NCI-H345 (cell line): ENCODE data around the gene FANCE.
"Not testable (repeated sequence)": the region's sequence is repeated elsewhere in the genome, so short reads cannot be mapped to it uniquely, and the experiment has no call there.

Source experiments
- DNase-seq: peaks from one replicate; lab custom pipeline; 2025; lab: John Stamatoyannopoulos, UW

Gene FANCE

DNA sequence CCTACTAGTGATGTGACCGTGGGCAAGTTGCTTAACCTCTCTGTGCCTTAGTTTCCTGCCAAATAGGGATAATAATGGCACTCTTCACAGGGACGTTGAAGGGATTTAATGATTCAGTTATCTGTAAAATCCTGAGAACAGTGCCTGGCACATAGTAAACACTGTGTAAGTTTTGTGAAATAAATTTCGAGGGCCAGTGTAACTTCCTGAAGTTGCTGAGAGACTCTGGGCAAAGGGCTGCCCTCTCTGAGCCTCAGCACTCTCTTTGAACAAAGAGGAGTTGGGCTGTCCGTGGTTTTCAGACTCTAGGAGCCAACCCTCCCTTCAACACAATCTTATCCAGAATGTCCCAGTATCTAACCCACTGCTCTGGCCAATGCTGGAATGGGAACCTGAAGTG, 47.2 kb downstream of the FANCE start:
- no peak for DNase-seq

DNA sequence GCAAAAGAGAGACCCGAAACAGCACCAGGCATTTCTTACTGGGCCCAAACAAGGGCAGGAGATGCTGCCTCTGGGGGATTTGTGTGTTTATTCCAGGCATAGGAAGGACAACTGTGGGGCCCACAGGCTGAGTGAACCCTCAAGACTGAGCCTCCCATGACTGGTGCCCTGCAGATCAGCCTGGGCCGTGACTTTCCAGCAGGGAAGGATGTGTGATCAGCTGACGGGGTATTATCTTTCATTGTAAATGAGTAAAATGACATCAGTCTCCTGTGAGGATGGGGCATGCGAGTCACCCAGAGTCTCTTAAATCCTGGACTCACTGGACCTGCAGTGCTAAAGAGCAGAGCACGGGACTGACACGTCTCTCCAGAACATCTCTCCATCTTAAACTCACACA, 48.6 kb downstream of the FANCE start:
- no peak for DNase-seq

DNA sequence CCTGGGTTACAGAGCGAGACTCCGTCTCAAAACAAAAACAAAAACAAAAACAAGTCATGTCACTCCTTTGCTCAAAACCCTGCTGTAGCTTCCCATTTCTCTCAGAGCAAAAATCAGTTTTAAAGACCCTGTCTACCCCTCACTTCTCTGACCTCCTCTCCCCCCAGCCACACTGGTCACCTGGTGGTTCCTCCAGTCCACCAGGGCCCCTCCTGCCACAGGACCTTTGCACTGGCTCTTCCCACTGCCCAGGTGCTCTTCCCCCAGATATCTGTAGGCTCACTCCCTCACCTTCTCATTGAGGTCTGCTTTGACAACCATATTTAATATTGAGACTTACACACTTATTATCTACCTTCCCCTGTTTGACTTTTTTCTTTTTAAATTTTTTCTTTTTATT, 49.6 kb downstream of the FANCE start:
- no peak for DNase-seq

DNA sequence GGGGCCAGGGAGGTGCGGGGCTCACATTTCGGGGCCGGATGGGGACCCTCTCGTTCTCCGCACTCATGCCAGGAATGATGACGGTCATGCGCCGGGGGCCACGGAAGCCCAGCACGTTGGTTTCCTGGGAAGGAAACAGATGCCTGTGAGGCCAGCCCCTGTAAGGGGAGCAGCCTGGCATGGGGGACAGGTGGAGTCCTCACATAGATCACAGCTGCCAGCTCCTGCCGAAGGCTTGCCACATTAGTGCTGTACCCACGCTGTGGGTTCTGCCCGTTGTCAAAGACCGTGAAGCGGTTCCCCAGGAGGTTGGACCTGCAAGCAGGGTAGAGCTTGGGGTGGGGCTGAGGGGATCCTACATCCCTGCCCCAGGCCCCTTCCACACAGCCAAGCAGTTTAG, 51.4 kb downstream of the FANCE start:
- no peak for DNase-seq

GRCh38 chr6:35505999-35506412, 53.9 kb downstream of the FANCE start:
- DNase-seq = no peak

- no peak for DNase-seq
Observed at GRCh38 chr6:35506536-35506935, 54.4 kb downstream of the FANCE start.

GRCh38 chr6:35507221-35507620, 55.1 kb downstream of the FANCE start:
- DNase-seq = no peak

DNA sequence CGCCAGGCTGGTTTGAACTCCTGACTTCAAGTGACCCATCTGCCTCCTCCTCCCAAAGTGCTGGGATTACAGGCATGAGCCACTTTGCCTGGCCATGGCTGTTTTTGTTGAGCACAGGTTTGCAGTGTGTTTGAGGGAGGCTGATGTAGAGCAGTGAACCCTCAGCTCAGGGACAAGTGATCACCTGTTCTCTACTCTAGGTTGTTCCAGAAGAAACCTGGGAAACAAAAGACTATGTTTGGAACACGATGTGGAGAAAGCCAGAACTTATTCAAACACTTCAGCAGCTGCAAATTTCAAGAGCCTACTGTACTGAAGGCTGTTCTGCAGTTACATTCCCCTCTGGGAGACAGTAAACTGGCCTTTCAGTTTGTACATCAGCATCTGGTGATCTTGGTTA, 55.9 kb downstream of the FANCE start:
- DNase-seq = no peak

- DNase-seq = no peak
Observed at GRCh38 chr6:35508542-35508941, 56.4 kb downstream of the FANCE start.

DNA sequence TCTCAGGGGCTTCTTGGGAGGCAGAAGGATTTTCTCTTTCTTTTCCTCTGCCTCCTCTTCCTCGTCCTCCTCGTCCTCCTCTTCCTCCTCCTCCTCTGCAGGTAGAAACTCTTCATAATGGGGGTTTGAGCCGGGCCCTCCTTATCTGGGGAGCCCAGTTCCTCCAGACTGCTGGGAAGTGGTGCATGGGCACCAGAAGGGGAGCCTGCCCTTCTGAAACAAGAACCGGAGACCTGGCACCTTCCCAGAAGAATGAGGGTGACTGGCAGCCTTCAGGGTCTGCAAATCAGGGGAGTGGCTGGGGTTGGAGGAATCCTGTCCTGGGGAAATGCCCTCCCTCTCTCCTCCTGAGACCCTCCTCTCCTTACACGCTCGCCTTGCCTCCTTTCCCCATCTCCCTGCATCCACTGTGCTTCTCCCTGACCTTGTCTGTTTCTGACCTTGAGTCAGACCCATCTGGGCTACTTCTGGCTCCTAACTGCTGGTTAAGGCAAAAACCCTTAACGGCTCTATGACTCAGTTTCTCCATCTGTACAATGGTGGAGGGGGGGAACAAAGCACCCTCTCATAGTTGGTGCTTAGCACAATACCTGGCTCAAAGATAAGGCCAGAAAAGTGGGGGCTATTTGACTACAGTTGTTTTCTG, 58.9 kb downstream of the FANCE start:
- DNase-seq = no peak

DNA sequence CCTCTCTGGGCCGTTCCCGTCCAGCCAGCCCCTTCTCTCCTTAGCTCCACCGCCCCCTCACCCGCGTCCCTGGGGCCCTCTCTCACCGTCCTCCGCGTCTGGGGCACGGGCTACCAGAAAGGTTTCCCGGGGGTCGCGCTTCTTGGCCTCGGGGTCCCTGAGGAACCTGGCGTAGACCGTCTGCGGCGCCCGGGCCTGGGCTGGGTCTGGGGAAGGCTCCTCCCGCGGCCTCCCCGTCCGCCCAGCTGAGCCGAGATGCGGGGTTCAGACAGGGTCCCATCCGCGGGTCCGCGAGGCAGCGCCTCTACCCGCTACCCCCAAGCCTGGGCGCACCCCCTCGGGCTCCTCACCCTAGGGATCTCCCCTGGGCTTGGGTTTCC, 59.4 kb downstream of the FANCE start:
- no peak for DNase-seq

GRCh38 chr6:35512006-35512405, 59.9 kb downstream of the FANCE start:
- DNase-seq = no peak

DNA sequence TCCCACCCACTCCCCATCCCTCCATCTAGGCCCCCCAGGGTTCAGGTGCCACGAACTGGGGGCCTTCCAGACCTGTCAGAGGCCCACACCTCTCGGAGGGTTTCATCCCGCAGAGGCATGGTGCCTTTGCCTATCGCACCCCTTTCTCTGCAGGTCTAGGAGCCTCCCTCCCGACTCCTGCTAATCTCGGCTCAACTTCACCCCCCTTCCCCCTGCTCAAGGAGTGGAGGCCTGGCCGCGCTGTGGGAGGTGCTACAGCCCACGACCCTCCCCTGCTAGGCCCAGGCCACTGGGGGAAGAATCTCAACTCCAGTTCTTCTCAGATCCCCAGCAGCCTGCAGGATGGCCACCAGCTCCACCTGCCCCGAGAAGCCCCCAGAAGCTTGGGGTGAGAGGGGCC, 60.6 kb downstream of the FANCE start, which contains the start of gene TULP1:
Gene TULP1, minus strand, starts transcription at position 157 of the 400 bp plus-strand sequence. Its CDS starts 38 bp downstream, at position 119.
- no peak for DNase-seq

DNA sequence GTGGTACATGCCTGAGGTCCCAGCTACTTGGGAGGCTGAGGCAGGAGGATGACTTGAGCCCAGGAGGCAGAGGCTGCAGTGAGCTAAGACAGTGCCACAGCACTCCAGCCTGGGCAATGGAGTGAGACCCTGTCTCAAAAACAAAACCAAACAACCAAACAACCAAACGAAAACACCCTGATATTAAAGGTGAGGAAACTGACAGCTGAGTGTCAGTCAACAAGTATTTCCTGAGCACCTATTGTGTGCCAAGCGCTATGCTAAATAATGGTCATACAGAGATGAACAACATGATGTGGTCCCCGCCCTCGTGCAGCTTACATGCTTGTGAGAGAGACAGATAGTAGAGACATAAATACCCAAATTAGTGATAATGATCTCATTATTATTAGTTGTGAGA, 62.4 kb downstream of the FANCE start:
- DNase-seq = no peak

DNA sequence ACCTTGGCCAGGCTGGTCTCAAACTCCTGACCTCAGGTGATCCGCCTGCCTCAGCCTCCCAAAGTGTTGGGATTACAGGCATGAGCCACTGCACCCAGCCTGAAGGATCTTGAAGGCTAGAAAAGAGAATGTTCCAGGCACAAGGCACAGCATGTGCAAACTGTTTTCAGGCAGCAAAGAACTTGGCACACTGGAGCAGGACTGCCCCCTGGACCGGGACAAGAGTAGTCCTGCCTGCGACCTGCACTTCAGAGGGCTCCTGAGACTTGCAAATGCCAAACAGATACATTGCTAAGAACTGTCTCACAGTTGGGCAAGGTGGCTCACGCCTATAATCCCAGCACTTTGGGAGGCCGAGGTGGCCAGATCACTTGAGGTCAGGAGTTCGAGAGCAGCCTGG, 63.8 kb downstream of the FANCE start:
- DNase-seq = not testable (repeated sequence)
